ENCODE results near the gene VCAM1. TPM values are rescaled to one million over a fixed set of nuclear protein-coding genes. Genes with fewer than 3 reads are reported as not detected.

Gene VCAM1
- total and polyA plus RNA-seq, 2 of the 8 experiments (the other 6 are each of a cell fraction or from before 2014, with no cell fraction given), result 0.21 TPM; not detected in 1

GRCh38 chr1:100703052-100703451 lies 16.5 kb upstream of the VCAM1 start (continued):
- TF ChIP-seq CHD7 (IDR thresholded peaks at IDR 0.05; ENCODE audit: insufficient replicate concordance, low read length), result no peak
- TF ChIP-seq POU5F1 (IDR thresholded peaks at IDR 0.05; ENCODE audit: low read depth, low read length), result no peak
- TF ChIP-seq SAP30 (IDR thresholded peaks at IDR 0.05; ENCODE audit: insufficient read depth, insufficient replicate concordance, low read length), result no peak
- TF ChIP-seq RBBP5 (IDR thresholded peaks at IDR 0.05; ENCODE audit: borderline replicate concordance, low read depth, low read length), result no peak
- no peak for TF ChIP-seq CHD1 (IDR thresholded peaks at IDR 0.05; ENCODE audit: low read depth, low read length)
- no peak for TF ChIP-seq SP1 (IDR thresholded peaks at IDR 0.05; ENCODE audit: low read depth, low read length)
- TF ChIP-seq USF2 (IDR thresholded peaks at IDR 0.05; ENCODE audit: low read length), result no peak
- no peak for TF ChIP-seq ATF2 (IDR thresholded peaks at IDR 0.05; ENCODE audit: low read length)

Measured in H1 (cell line).